Measurements from ENCODE around the gene VPS9D1.

DNA sequence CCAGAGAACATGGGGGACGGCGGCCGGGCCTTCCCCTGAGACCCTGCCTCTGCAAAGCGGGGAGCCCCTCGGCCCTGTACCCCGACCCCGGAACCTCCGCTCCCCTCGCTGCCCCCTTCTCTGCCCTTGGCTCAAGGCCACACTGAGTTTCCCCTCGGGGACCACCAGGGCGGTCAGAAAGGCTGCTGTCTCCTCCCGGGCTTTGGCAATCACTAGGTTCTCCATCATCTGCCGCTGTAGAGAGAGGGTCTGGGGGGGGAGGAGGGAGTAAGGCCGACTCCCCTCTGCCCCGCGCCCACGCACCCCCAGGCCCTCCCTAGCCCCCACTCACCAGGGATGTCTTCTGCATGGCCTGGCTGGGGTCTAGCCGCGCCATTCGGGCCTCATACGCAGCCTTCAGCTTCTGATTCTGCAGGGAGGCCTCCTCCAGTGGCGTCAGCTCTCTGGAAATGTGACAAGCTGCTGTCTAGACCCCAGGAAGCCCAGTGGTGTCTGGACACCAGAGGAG is 8.4 kb downstream of the VPS9D1 start:
- TF ChIP-seq, protein P1, sequence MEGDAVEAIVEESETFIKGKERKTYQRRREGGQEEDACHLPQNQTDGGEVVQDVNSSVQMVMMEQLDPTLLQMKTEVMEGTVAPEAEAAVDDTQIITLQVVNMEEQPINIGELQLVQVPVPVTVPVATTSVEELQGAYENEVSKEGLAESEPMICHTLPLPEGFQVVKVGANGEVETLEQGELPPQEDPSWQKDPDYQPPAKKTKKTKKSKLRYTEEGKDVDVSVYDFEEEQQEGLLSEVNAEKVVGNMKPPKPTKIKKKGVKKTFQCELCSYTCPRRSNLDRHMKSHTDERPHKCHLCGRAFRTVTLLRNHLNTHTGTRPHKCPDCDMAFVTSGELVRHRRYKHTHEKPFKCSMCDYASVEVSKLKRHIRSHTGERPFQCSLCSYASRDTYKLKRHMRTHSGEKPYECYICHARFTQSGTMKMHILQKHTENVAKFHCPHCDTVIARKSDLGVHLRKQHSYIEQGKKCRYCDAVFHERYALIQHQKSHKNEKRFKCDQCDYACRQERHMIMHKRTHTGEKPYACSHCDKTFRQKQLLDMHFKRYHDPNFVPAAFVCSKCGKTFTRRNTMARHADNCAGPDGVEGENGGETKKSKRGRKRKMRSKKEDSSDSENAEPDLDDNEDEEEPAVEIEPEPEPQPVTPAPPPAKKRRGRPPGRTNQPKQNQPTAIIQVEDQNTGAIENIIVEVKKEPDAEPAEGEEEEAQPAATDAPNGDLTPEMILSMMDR (IDR thresholded peaks at IDR 0.05; ENCODE audit: low read depth, low read length, missing input control), result no peak
- TF ChIP-seq, protein P2, sequence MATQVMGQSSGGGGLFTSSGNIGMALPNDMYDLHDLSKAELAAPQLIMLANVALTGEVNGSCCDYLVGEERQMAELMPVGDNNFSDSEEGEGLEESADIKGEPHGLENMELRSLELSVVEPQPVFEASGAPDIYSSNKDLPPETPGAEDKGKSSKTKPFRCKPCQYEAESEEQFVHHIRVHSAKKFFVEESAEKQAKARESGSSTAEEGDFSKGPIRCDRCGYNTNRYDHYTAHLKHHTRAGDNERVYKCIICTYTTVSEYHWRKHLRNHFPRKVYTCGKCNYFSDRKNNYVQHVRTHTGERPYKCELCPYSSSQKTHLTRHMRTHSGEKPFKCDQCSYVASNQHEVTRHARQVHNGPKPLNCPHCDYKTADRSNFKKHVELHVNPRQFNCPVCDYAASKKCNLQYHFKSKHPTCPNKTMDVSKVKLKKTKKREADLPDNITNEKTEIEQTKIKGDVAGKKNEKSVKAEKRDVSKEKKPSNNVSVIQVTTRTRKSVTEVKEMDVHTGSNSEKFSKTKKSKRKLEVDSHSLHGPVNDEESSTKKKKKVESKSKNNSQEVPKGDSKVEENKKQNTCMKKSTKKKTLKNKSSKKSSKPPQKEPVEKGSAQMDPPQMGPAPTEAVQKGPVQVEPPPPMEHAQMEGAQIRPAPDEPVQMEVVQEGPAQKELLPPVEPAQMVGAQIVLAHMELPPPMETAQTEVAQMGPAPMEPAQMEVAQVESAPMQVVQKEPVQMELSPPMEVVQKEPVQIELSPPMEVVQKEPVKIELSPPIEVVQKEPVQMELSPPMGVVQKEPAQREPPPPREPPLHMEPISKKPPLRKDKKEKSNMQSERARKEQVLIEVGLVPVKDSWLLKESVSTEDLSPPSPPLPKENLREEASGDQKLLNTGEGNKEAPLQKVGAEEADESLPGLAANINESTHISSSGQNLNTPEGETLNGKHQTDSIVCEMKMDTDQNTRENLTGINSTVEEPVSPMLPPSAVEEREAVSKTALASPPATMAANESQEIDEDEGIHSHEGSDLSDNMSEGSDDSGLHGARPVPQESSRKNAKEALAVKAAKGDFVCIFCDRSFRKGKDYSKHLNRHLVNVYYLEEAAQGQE (IDR thresholded peaks at IDR 0.05), result no peak
- no peak for TF ChIP-seq SP1 (IDR thresholded peaks at IDR 0.05)
- TF ChIP-seq YY1 (IDR thresholded peaks at IDR 0.05), result no peak

All from liver (tissue), 3 donors.